Cerebellar cortex (tissue), 1 donor: ENCODE results near the gene SMAD7.
"Not testable (repeated sequence)": the region's sequence is repeated elsewhere in the genome, so short reads cannot be mapped to it uniquely, and the experiment has no call there.

Source experiments
- DNase-seq: peaks from one replicate; pipeline ENCODE4 v3.0.0-alpha.2; 2015; ENCODE audit warnings: low spot score

SMAD7 gene

DNA sequence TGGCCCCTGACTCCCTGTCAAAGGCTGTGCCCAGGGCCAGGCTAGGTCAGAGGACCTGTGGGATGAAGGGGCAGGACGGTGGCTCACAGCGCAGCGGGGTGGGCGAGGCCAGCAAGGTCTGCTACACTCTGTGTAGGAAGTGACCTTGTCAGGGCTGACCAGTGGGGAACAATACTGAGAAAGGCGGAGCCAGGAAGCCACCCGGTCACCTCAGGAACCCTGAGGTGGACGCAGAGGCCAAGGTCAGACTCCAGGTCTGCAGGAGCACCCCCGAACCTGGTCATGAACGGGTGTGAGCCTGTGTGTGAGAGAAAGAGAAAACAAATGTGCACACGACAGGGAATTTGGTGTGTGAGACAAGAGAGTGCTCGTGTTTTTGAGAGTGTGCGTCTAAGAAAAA, 72.3 kb downstream of the SMAD7 start:
- no peak for DNase-seq

GRCh38 chr18:48877941-48878340, 72.8 kb downstream of the SMAD7 start:
- DNase-seq, result no peak

DNA sequence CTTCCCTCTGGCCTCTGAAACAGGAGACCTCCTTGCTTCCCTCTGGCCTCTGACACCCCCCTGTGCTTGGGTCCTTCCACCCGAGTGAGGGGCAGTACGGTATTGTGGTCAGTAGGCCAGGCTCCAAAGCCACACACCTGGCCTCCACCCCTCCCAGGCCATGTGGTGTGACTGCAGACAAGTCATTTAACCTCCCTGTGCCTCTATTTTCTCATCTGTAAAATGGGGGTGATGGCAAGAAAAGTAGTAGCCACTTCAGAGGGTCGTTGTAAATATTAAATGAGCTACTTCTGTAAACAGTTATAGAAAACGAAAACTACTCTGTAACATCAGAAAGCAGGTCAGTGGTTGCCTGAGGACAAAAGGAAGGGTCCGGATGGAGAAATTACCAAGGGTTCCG, 74.2 kb downstream of the SMAD7 start:
- DNase-seq, result no peak

DNA sequence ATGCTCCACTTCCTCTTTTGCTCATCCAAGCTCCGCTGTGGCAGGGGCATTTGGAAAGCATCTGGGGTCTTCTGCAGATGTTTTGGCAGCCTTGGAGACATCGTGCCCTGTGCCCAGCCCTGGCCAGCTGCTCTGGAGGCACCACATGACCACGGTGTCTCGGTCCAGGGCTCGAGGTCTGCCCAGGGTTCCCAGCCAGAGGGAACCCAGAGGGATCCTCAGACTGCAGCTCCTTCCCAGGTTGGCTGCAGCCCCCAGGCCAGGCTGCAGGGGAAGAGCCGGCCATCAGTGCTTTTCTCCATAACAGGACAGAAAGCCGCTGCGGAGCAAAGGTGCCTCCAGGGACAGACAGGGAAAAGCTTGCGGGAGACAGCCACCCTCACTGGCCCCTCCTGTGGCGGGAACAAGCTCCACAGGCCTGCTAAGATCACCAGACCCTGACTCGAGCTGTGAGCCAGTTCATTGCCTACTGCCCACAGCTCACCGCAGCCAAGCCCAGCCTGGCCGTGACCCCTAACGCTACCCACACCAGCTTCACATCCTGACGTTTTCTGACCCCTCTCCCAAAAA, 74.7 kb downstream of the SMAD7 start:
- peak; percentile 30 for DNase-seq

GRCh38 chr18:48875314-48875941, 75.3 kb downstream of the SMAD7 start:
- DNase-seq, result no peak

GRCh38 chr18:48874701-48875162, 76.0 kb downstream of the SMAD7 start:
- DNase-seq, result no peak

DNA sequence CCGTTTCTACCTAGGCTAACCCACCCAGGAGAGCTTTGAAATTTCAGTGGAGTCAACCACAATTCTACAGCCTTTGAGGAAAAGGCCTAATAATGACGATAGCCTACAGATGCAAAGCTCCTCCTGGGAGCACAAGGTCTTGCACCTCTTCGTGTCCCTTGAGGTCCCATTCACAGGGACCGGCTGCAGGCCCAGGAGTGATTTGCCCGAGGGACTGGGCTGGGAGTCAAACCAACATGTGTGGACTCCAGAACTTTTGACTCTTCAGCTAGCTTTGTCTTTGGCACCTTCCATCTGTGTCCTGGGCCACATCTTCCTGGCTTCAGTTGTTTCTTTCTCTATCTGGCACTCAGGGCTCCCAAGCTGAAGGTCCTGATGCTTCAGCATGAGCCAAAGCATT, 76.5 kb downstream of the SMAD7 start:
- no peak for DNase-seq

DNA sequence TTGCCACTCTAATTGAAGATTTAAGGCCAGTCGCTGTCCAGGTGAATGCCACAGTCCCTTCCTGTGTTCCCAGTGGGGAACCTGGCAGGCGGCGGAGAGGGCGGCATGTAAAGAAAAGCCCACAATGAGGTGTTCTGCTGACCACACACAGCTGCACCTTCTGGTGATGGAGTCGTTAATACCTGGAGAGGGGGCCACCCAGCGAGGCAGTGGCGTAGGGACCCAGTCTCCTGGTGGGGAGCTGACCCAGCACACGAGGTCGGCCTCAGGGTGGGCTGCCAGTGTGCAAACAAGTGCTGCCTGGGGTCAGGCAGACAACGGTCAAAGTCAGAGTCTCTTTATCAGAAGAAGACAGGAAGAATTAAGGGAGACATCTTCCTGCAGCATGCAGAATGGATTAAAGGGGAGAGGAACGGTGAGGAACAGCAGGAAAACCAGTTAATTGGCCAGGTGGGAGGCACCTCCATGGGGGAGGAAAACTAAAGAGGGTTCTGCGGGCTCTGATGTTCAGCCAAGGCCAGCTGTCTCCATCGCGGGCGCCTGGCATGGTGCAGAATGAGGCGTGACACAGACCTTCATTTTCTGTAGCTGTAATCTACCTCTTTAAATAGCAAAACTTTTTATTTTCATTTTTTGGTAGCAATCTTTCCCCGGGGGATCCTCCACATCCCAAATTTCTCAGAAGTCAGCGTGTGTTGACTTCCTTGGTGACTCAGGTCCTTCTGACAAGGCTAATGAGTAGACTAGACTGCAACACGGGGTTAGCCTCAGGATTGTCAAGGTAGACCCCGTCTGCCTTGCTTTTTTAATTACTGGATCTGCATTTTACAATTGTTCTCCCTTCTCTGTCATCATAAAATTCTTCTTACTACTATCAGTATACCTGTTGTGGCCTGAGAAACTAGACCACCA, 78.3 kb downstream of the SMAD7 start:
- DNase-seq, result peak; percentile 31

- DNase-seq, result no peak
Observed at GRCh38 chr18:48871391-48872166, 79.2 kb downstream of the SMAD7 start.

DNA sequence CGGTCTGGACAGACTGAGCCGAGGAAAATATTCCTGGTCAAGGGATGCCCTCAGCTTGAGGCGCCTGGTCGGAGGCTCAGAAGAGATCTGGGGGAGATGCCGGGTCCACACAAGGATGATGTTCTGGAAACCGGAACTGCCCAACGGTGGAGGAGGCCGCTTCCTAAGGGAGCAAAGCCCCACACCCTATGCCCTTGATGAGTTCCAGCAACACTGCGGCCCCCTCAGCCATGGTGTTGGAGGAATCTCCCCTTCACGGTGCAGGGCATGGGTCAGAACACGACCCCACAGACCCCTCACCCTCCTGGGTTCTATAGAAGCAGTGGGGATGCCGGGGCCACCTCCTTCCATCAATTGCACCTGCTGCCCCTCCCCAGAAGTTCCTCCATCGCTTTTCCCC, 79.8 kb downstream of the SMAD7 start:
- DNase-seq, result not testable (repeated sequence)
